Stimulated activated CD4-positive, alpha-beta T cell treated with anti-CD3 and anti-CD28 coated beads, Interleukin-12 subunit alpha, Interleukin-12 subunit beta, amount 100 ng/mL, for 24 hours (primary cell): Measurements from ENCODE around the gene TNS2.
A peak's percentile ranks its signal among the peaks of the same experiment; 100 is the strongest.

ENCODE experiments used
- DNase-seq, 2 experiments: peaks; one replicate each; pipeline ENCODE4 v3.0.0-alpha.2; 2020; ENCODE audit warnings: low read depth in 2 of 2

Gene TNS2

DNA sequence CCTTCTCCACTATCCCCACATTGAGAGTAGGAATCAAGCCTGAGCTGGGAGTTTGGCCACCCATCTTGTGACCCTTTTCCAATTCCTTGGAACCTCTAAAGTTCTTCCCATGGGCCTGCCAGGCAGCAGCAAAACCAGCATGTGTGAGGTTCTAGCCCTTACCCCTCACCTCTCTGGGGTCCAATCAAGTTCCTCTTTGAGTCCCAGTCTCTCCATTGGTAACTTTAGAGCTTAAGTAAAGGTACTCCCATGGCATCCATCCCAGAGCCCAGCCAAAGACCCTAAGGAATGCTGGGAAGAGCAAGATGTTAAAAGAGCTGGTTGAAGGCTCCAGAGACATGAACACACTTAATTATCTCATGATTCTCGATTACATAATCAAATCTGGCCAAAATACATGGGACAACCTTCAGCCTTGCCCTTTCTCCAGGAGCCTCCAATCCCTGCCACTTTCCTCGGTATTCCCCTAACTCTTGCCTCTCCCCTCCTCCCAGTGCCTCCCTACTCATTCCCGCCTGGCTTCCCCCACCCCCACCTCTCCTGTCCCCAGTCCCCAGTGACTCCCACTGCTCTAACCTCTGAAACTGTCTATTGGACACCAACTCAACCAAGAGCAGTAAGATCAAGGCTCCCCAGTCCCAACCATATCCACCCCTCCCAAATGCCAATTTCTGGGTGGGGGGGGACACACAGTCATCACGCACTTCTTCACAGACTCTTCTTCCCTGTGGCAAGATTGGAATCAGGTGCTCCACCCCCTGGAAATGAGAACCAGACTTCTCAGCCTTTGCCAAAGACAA lies 4.8 kb upstream of the TNS2 start:
- DNase-seq: no peak

DNA sequence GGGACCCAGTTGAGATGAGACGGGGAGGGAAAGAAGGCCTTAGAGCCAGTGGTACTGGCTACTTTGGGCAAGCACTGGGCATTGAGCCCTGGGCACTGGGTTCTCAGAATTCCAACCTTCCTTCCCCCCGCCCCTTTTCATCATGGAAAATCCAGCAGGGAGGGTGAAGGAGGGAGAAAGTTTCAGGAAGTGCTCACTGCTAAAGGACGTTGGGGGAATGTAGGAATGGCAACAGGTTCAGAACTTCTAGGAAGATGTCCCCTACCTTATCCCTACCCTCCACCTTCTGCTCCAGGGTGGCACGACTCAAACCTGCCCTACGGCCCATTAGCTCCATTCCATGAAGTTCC lies 4.2 kb upstream of the TNS2 start:
- DNase-seq: no peak

DNA sequence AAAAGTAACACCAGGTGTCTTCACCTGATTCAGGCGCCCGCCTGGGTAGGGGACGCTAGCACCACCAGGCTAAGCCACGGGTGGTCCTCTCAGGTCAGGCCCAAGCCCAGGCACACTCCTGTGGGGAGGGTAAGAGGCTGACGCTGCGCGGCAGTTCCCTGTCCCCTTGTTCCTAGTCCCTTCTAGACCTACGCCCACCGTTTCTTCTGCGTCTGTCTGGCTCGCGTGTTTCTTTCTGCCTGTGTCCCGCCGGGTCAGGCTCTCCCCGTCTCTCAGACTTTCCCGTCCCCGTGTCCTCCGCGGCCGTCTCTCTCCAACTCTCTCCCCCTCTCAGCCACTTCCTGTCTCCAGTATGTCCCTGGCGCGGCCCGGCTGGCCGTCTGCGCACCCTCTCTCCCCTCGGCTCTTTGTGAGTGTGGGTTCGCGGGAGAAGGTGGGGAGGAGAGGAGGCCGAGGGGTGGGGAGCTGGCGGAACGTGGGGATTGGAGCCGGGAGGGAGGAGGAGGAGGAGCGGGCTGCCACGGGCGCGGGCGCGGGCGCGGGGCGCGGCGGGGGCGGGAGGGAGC lies 3.1 kb upstream of the TNS2 start:
- peak in 1 of 2 experiments; percentile 31 for DNase-seq

DNA sequence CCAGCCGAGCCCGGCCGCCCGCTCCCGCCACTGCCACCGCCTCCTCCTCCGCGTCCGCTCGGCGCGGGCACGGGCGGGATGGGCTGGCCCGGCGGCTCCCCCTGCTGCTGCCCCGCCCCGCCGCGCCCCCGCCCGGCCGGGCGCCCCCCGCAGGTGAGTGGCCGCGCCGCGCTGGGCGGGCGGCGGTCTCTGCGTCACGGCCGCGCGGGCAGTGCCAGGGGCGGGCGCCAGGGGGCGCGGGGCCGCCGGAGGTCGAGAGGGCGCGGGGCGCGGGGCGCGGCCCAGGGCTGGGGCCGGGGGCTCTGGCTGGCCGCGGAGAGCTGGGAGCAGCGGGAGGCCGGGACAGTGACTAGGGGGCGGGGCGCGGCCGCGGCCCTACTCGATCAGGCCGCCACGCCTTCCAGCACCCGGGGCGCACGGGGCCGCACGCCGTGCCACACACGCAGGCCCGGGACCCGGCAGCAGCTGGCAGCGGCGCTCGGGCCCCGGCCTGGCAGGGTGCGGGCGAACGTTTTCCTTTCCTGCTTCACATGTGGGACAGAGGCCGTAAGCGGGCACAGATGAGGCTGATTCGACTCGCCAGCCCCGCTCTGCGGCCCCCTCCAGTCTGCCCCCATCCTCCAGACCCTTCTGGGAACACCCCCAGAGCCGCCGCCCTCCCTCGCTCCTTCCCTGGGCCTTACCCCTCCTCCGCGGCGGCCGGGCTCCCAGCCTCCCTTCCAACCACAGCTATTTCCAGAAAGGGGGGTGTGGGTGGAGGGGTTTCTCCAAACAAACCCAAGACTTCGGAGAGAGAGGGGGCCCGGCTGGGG lies 2.4 kb upstream of the TNS2 start:
- DNase-seq: peak in 1 of 2 experiments; percentile 48

DNA sequence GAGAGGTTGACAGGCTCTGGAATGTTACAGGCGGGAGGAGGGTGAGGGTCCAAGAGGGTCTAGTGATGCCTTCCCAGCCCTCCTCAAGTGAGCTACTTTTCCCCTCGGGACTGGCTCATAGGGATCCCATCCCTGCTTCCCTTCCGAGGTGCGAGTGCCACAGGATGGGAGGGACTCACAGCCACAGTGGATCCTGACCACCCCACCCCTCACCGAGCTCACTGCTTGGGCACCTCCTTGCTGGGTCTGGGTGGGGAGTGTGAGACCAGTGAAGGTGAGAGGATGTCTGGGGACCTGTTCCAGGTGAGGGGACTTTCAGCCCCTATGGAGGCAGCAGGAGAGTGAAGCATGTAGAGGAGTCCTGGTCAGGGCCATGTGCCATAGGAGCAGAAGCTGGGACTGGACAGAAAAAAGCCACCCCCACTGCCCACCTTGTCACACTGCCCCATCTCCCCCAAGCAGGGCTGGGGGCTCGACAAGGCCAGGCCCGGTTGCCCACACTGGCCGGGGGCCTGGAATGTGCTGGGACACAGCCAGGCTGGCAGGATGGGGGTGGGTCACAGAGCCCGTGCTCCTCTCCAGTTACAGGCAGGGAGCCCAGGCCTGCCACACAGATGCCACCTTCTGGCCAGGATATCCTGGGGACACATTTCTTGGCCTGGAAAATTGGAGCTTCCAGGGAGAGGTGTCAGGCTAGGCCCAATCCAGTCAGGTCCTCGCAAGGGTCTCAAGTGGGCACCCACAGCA lies 1.7 kb upstream of the TNS2 start:
- DNase-seq: no peak

DNA sequence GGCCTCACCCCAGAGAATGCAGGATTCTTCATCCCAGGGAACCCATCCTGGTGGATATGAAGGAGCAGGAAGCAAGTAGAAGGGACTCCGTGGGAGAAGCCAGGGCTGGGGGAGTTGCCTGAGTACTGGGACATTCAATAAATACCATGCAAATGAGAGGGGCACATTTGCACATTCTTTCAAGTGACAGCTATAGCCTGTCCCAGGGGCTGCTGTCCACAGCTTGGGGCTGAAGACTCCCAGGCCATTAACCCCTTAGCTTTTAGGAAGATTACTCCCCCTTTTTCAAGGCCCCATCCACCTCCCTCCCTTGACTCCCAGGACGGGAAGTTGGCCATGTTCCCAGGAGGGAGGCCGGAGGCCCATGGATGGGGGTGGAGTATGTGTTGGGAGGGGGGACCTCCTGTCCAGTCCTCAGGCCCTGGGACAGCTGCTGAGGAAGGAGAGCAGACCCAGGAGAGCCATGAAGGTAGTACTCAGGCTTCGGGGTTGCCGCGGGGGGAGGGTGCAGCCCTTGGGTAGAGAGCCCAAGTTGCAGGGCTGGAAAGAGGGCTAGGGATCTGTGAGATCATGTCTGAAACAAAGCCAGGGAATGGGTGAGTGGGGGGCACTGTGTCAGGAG lies 974 bp upstream of the TNS2 start:
- no peak for DNase-seq

DNA sequence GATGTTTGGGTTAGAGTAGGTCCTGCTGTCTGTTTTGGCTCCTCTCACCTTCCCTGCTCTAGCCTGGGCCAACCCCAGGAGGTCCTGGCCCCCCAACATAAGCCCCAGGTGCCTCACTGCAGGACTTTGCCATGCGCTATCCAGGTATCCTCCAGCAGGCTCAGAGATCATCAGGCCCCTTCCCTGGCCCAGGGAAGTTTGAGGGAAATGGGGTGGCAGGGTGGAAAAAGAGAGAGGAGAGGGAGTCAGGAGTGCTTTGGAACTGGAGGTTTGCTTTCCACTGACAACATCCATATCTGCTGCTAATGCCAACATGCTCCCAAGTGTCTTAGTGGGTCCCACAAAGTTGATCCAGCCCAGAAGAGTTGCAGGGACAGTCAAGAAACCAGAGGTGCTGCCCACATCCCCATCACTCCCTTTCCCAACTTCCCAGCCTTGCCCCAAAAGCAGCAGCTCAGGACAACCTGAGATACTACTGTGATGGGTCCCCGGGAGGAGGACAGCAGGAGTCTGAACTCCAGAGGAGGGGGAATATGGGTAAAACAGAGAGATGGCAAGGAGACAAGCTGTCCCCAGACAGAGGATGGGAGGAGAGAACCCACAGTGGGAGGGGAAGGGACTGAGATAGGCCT lies 677 bp downstream of the TNS2 start:
- DNase-seq: no peak

DNA sequence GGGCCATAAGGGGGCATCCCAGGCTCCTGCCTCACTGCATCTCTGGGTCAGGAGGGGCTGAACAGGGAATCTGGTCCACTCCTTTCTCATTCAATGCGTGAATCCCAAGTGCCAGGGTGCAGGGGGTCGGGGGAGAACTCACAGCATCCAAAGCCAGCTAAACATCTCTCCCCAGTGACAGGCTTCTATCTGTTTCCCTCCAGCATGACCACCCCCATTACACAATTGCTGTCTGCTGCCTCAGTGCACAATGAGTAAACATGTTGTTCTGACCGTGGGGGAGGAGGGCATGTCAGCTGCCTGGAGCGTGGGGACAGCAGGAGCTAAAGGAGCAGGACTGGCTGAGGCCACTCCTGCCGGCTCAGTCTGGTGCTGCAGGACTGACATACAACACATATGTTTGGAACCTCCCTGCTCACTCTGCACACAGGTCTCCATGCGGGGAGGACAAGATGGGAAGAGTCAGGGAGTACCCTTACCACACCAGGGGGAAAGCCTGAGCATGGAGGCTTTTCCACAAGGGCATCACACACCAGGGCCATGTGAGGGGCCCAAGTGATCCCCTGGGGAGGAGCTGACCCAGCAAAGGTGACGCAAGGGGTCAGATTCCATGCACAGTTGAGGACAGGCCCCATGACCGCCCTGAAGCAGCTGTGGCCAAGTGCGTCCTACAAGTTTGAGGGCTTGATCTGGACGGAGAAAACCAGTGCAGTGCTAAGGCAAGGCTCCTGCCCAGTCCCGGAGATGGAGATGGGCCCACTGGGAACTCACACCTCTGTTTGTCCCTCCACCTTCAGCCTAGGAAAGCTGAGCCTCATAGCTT lies 1.4 kb downstream of the TNS2 start:
- DNase-seq: no peak

DNA sequence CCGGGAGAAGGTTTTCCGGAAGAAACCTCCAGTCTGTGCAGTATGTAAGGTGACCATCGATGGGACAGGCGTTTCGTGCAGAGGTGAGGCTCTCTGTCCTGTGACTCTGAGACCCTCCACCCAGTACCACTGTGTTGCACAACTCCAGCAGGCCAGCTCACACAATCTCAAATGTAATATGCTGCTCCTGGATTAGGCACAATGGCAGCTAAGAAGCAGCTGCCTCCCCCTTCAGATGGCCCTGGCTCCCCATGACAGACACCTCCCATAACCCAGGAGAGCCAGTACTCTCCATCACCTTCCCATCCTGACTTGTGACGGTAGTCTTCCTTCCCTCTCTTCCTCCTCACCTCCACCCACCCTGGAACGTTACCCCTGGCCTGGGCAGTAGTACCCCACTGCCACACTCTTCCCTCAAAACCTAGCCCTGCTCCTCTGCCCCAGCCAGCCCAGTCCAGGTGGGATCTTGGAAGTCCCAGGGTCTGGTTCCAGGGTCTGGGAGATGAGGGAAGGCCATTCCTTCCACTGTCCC lies 2.1 kb downstream of the TNS2 start:
- no peak for DNase-seq

DNA sequence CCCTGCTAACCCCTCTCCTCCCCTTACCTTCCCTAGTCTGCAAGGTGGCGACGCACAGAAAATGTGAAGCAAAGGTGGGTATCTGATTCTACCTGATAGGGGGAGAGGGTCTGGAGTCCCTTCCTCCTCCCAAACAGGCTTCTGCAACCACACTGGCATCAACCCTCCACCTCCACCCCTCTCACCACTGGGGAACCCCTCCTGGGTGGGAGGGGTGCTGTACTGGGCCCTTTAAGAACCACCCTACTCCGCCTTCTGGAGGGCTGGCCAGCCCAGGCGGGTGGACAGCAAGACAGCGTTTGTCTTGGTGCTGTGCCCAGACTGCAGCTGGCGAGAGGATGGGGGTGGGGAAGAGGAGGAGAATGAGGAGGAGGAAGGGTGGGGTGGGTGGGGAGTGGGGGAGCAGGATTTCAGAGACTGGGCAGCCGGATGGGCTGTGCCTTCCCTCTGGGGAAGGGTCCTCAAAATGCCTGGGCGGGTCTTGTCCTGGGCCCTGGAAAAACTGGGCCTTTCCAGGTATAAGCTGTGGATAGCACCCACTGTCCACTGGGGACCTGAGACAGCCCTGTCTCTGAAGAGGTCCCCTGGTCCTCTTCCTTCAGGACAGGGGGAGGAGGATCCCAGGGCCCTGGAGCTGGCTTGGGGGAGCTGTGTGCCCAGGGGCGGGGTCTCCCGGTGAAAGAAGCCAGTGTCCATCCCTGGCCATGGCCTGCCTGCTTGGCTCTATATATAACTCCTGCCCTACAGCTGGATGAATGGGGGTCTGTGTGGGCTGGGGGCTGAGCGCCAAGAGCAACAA lies 2.8 kb downstream of the TNS2 start:
- DNase-seq: no peak

DNA sequence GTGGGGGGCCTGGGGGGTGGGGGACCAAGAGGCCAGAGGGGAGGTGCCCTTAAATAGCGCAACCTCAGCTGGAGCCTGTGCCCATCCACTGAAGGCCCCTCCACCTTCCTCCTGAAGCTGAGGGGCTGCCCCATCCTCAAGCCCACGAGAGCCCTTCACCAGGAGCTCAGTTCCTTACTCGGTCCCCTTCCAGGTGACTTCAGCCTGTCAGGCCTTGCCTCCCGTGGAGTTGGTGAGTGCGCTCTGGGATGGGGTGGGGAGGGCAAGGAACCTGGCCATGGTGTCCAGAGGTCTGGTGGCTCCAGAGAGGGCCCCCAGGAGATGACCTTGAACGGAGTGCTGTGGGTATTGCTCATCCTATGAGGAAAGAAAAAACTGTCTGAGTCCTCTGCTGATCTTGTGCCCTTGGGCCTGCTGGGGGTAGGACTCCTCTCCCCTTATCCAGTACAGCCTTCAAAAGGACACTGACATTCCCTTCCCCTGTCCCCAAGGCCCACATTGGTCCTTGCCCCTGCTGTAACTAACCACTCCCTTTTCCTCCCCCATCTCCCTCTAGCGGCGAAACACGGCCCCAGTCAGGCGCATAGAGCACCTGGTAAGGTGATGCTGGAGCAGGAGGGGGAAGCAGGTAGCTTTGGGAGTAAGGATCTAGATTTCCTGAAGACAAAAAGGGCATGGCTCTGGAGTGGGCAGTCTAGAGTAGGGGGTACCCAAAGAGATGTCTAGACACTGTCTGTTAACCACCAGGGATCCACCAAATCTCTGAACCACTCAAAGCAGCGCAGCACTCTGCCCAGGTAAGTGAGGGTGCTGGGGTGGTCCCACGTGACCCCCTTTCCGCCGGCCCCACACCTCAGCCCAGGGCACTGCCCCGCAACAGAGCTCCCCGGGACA lies 3.6 kb downstream of the TNS2 start:
- peak in 1 of 2 experiments; percentile 36 for DNase-seq

DNA sequence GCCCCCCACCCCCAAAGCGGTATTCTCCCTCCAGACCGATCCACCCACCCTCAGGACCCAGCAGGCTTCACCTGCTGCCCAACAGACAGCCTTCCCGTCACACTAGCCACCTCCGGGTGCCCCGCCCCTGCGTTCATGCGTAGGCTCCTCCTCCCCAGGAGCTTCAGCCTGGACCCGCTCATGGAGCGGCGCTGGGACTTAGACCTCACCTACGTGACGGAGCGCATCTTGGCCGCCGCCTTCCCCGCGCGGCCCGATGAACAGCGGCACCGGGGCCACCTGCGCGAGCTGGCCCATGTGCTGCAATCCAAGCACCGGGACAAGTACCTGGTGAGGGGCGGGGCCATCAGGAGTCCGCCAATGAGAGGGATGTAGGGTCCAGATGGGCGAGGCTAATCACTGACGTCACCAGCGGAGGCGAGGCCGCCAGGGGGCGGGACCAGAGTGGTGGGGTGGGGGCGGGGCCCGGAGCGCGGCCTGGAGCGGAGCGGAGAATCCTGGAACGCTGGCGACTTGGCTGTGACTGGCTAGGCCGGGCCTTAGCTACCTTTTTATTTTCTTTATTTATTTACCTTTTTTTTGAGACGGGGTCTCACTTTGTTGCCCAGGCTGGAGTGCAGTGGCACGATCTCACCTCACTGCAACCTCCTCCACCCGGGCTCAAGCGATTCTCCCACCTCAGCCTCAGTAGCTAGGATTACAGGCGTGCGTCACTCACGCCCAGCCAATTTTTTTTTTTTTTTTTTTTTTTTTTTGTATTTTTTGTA lies 4.4 kb downstream of the TNS2 start:
- peak; percentile 83 to 94 for DNase-seq

DNA sequence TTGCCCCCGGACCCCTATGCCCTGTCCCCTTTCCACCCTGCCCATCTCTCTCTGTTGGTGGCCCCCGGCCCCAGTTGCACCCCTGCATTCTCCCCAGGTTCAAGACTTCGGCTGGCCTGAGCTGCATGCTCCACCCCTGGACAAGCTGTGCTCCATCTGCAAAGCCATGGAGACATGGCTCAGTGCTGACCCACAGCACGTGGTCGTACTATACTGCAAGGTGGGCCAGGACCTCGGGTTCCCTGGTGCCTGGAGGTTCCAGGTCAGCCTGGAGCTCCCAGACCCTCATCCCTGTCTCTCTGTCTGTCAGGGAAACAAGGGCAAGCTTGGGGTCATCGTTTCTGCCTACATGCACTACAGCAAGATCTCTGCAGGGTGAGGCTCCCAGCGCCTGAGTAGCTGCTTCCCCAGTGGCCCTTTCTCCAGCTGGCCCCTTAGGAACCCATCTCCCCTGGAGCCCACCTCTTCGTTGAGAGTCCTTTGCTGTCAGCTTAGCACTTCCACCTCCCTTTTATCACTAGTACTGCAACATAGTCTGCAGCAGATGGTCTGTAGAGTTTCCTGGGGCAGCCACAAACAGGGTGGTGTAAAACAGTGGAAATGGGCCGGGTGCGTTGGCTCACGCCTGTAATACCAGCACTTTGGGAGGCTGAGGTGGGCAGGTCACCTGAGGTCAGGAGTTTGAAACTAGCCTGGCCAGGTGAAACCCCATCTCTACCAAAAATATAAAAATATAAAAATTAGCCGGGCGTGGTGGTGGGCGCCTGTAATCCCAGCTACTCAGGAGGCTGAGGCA lies 5.8 kb downstream of the TNS2 start:
- no peak for DNase-seq

DNA sequence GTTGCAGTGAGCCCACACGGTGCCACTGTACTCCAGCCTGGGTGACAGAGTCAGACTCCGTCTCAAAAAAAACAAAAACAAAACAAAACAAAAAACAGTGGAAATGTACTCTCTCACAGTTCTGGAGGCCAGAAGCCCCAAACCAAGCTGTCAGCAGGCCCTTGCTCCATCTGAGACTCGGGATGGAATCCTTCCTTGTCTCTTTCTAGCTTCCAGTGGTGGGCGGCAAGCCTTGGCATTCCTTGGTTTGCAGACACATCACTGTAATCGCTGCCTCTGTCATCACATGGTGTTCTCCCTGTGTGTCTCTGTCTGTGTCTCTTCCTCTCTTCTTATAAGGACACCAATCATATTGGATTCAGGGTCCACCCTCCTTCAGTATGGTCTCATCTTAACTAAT lies 6.4 kb downstream of the TNS2 start:
- DNase-seq: no peak

DNA sequence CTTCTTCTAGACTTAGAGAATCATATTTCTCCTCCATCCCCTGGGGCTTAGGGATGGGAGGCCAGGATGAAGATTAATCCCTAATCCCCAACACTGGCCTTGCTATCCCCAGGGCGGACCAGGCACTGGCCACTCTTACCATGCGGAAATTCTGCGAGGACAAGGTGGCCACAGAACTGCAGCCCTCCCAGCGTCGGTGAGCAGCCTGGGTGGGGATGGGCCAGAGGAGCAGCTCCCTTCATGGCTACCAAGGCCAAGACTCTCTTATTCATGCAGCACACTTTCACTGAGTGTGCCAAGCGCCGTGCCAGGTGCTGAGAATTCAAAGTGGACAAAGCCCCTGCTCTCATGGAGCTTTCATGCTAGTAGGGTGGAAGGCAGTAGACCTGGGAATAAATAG lies 7.0 kb downstream of the TNS2 start:
- DNase-seq: no peak

DNA sequence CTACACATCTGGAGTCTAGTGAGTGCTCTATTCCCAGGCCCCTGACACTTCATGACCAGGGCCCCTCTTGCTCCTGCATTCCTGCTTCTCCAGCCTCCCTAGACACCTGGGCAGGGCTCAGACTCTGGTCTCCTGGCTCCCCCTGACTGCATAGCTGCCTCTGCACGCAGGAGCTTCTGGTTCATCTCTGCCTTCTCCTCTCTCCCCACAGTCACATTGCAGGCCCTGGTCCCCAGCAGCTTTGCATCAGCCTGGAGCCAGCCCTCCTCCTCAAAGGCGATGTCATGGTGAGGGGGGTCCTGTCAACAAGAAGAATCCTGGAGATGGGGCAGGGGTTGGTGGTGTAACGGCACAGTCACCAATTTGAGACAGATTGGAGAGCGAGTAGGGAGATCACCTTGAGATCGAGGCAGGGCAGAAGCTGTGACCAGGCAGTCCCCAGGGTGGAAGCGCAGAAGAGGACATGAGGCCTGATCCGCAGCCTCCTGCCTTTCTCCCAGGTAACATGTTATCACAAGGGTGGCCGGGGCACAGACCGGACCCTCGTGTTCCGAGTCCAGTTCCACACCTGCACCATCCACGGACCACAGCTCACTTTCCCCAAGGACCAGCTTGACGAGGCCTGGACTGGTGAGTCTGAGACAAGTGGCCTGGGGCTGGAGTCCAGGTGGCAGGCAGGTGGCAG lies 8.1 kb downstream of the TNS2 start:
- DNase-seq: no peak
